ENCODE measurements around the gene SLC11A1.

Gene SLC11A1

DNA sequence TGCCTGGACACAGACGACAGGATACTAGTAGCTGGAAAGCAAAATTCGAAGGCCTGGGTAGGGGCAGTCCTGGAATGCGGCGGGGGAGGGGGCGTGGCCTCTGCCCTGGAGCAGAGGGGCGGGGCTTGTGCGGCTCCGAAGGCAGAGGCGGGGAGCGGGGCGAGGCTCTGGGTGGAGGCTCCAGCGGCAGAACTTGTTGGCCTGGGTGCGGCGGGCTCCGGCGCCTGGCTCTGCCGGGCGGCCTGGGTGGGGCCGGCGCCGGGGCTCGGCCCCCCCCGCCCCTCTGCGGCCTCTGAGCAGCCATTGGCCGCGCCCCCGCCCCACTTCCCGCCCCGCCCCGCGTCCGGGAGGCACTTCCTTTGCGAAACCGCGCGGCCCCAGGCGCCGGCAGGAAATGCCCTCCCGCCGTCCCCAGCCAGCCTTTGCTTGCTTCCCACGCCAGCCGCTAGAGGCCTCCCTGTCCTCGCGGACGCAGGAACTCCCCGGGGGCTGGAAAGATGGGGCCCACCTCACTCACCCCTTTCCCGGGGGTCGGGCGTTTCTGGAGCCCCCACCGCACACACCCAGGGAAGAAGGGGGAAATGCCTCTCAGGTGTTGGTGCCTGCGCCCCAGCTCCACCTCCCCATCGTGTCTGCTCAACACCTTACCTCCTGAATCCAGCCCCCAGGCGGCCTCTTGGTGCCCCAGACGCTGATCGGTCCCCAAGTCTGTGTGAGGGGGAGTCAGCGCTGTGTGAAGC is 24.3 kb downstream of the SLC11A1 start:
- peak; percentile 97 for DNase-seq

DNA sequence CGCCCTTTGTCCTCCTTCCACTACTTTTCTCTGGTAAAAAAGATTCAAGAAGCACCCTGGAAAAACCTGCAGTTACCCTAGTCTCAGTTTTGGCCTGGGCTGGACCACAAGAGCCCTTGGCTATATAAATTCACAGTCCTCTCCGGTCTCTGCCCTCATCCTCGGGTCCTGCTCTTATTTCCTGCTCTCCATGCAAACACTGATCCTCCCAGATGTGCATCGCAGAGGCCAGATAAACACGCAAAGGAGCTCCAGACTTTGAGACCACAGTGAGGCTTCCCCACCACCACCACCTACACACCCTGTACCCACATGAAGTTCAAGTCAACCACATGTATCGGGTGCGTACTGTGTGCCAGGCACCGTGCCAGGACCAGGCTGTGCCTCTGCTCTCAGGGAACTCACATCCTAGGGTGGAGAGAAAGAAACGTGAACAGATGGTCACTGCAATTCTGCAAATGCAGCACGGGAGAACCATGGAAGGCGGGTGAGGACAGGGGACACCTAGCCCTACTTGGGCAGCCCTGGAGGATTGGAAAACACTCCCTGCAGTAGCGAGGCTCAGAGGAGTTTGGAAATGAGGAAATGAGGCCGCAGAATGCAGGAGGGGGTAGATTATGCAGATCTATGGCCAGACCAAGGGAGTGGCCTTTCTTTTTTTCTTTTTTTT is 25.0 kb downstream of the SLC11A1 start:
- peak; percentile 62 for DNase-seq

DNA sequence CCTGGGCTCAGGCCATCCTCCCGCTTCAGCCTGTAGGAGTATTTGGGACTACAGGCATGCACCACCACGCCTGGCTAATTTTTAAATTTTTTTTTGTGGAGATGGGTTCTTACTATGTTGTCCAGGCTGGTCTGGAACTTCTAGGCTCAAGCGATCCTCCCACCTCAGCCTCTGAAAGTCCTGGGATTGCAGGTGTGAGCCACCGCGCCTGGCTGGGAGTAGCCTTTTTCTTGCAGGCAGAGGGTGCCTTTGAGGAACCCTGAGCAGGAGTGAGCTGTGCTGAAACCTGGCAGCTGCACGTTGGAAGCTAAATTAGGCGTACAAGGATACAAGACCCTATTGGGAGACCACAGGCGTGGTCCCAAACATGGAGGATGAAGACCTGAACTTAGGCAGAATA is 25.6 kb downstream of the SLC11A1 start:
- DNase-seq: no peak

DNA sequence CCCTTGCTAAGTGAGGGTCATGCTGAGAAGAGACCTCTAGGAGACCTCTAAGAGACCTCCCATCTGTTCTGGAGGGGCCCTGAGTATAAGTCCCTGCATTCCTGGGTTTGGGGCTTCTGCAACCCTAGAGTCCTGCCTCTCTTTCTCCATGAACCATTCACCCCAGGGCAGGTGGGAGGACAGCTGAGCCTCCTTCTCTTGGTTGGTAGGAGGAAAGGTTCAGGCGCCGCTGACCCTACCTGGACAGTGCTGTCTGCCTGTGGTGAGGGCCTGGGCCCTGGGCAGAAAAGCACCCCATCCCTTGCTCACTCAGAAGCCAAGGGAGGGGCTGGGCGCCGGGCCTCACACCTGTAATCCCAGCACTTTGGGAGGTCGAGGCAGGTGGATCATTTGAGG is 36.2 kb downstream of the SLC11A1 start:
- DNase-seq: no peak

DNA sequence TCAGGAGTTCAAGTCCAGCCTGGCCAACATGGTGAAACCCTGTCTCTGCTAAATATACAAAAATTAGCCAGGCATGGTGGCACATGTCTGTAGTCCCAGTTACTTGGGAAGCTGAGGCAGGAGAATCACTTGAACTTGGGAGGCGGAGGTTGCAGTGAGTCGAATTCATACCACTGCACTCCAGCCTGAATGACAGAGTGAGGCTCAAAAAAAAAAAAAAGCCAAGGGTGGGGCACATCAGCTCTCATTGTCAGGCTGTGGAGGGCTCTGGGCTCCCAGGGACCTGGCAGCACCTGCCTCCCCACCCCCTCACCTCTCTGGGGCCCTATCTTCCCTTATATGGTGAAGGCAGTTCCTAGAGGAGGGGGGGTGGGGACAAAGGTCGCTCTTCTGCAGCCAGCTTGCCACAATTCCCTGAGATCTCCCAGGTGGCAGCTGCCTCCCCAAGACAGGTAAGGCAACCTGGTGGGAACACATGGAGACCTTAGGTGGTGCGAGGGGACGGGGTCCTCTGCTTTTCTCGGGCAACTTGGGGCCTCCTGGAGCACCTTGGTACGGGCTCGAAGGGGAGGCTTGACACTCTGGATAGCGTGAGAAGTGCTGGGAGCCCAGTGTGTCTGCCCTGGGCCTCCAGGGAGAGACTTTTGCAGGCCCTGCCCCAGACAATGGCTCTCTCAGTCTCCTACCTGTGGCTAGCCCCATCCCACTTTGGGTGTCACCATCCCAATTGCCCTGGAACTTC is 36.8 kb downstream of the SLC11A1 start, which contains the start of gene VIL1:
VIL1 (plus strand) TSS at position 407 of the 742 bp plus-strand sequence. CDS start 4,656 bp downstream, outside the sequence.
- no peak for DNase-seq

DNA sequence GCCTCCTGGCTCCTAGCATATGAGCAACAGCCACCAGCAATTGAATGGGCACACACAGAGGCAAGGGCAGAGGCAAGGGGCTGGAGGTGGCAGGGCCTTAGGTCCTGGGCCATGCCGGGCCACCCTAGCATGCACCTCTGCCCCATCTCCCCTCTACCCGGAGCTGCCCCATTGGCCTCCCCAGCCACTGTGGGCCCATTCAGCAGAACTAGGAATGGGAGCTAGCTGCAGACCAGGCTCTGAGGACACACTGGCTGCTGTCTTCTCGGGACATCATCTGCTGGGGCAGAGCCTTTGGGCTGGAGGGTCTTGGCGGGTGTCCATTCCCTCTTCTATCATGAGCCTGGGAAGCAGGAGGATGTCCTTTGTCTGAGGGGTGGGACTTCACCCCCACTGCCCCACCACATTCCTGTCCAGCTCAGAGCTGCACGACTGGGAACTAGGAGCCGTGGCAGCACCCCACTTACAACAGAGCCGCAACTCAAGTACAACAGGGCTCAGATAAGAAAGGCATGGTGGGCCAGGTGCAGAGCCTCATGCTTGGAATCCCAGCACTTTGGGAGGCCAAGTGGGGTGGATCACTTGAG is 37.6 kb downstream of the SLC11A1 start:
- DNase-seq: no peak

DNA sequence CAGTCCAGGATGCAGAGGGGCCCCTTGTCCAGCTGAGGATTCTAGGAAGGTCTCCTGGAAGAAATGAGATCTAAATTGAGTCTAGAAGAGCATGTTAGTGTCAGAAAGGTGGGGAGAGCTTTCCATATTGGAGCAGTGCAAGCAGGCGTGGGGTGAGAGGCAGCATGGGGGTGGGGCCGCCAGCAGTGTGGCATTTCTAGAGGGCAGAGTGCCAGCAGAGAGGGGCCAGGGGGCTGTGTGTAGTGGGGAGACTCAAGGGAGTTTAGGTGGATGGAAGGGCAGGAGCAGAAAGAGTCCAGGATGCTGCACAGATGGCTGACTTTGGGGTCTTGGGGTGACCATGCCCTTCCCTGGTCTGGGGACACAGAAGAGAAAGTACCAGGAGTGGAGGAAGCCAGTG is 39.0 kb downstream of the SLC11A1 start:
- DNase-seq: no peak

DNA sequence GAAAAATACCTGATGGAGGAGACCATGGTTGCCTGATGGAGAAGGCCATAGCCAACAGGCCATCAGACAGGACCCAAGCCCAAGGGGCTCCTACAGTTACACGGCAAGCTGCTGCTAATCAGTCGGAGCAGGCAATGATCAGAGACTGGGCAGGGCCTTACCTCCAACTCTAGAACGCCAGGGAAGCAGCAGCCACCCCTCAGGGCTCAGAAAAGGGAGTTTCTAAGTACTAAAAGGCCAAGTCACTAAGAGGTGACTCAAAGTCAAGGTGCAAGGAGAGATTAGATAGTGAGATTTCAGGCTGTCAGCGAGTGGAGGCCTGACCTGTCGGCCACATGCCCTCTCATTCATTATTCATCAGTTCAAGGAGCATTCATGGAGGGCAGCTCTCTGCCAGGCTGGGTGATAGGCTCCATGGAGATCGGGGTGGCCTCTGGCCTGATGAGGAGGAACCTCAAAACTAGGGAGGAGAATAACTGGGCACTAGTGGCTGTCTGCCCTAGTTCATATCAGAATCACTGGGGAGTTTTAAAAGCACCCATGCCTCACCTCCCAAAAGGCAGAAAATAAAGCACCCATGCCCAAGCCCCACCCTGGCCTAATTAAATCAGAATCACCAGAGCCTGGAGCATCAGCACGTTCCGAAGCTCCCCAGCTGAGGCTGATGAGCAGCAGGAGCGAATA is 40.5 kb downstream of the SLC11A1 start:
- DNase-seq: no peak

DNA sequence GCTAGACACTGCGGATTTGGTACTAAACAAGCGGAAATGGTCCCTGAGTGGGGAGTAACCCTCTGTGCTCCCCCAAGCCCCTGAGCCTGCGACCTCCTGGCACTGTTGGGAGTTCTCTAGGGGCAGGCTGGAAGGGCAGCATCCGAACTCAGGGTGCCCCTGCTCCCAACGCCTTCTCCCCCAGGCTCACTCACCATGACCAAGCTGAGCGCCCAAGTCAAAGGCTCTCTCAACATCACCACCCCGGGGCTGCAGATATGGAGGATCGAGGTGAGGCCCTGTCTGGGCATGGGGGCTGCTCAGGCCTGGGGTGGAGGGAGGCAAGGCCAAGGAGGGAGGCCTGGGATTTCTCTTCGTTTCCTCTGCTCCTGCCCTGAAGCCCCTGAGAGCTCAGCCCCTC is 41.5 kb downstream of the SLC11A1 start:
- DNase-seq: no peak

DNA sequence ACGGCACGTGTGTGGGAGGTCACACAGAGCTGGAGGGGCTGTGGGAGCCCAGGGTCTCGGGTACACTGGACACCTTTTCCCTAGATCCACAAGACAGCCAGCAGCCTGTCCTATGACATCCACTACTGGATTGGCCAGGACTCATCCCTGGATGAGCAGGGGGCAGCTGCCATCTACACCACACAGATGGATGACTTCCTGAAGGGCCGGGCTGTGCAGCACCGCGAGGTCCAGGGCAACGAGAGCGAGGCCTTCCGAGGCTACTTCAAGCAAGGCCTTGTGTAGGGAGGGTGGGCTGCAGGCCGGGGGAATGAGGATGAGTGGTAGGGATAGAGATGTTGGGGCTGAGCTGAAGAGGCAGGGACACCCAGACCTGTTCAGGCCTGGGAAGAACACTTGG is 43.5 kb downstream of the SLC11A1 start:
- DNase-seq: no peak

DNA sequence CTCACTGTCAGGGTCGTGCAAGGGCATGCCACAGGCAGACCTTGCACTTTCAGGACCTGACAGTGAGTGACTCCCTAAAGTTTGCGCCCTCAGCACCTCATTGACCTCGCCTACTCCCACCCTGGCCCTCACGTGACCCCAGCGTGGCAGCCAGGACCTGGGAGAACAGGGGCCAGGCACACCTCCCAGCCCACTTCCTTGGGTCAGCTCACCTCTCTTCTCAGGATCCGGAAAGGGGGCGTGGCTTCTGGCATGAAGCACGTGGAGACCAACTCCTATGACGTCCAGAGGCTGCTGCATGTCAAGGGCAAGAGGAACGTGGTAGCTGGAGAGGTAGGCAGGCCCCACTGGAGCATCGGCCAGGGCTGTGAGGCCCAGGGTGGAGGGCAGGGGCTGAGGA is 45.7 kb downstream of the SLC11A1 start:
- DNase-seq: no peak

DNA sequence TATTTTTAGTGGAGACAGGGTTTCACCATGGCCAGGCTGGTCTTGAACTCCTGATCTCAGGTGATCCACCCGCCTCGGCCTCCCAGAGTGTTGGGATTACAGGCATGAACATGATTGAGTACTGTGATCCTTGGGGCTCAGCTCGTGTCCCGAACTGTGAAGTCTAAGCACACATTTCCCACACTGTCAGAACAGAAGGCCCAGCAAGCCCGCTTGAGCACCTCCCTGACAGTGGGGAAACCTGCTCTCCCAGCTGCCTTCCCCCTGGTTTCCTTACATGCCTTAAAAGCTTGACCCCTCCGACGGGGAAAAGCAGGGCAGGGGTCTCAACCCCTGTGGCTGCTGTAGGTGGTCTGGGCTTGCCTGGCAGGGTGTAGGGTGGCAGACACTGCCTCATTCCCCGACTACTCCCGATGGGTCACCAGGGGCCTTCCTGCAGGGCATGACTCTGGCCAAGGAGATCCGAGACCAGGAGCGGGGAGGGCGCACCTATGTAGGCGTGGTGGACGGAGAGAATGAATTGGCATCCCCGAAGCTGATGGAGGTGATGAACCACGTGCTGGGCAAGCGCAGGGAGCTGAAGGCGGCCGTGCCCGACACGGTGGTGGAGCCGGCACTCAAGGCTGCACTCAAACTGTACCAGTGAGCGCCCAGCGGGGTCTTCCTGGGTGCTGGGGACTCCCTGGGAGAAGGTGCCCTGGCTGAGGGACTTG is 46.9 kb downstream of the SLC11A1 start:
- DNase-seq: no peak

DNA sequence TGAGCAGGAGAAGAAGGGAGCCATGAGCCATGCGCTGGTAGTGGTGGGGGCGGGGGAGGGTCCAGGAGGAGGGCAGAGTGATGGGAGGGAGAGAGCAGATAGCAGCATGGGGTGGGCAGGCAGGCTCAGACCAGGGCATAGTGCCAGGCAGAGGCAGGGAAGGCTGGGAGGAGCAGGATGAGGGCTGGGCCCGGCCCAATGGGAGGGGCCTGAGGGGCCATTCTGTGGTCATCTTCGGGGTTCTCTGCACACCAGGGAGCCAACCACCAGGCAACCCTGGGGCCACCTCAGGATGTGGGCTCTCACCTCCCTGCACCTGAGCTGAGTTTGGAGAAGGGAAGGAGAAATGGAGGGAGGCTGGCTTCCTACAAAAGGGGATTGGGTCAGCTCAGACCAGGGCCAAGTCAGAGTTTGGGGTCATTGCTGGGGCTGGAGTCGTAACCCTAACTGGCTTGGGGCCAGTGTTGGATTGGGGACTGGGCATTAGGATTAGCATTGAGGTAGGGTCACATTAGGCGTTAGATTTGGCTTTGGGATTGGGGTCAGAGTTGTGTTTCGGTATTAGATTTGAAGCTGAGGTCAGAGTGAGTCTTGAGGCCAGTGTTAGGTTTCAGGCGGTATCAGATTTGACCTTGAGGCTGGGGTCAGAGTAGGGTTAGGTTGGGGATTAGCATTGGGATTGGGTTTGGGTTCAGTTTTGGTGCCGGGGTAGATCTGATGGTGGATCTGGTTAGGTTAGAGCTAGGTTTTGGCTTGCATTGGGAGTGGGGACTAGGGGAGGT is 48.0 kb downstream of the SLC11A1 start:
- DNase-seq: no peak

DNA sequence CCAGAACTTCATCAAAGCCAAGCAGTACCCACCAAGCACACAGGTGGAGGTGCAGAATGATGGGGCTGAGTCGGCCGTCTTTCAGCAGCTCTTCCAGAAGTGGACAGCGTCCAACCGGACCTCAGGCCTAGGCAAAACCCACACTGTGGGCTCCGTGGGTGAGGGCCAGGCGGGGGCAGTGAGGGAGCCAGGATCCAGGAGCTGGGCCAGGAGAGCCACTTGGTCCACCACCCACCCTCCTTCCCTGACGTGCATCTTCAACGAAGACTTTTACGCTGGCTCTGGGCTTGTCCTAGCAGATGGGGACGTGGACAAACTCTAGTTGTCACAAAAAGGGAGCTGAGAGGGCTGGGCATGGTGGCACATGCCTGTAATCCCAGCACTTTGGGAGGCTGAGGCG is 48.6 kb downstream of the SLC11A1 start:
- no peak for DNase-seq

DNA sequence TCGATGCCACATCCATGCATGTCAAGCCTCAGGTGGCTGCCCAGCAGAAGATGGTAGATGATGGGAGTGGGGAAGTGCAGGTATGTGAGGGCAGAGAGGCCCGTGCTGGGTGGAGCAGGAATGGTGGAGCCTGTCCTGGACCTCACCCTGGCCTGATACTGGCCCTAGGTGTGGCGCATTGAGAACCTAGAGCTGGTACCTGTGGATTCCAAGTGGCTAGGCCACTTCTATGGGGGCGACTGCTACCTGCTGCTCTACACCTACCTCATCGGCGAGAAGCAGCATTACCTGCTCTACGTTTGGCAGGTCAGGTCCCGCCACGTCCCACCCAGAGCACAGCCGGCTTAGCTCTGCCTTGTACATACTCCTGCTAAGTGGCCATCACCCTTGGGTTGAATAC is 49.8 kb downstream of the SLC11A1 start:
- DNase-seq: no peak

DNA sequence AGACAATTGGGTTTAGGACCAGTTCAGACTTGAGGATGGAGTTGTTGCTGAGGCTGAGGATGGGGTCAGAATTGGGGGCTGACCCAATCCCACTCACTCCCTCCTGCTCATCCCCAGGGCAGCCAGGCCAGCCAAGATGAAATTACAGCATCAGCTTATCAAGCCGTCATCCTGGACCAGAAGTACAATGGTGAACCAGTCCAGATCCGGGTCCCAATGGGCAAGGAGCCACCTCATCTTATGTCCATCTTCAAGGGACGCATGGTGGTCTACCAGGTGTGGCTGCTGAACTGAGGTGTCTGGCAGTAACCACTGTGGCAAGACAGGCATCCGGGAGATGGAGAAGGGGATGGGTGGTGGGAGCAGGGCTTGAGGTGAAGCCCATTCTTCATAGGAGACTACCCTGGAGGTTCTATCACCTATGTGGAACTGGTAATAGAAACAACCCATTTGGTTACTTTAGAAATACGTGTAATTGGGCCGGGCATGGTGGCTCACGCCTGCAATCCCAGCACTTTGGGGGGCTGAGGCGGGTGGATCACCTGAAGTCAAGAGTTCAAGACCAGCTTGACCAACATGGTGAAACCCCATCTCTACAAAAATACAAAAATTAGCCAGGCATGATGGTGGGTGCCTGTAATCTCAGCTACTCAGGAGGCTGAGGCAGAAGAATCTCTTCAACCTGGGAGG is 50.7 kb downstream of the SLC11A1 start:
- no peak for DNase-seq

DNA sequence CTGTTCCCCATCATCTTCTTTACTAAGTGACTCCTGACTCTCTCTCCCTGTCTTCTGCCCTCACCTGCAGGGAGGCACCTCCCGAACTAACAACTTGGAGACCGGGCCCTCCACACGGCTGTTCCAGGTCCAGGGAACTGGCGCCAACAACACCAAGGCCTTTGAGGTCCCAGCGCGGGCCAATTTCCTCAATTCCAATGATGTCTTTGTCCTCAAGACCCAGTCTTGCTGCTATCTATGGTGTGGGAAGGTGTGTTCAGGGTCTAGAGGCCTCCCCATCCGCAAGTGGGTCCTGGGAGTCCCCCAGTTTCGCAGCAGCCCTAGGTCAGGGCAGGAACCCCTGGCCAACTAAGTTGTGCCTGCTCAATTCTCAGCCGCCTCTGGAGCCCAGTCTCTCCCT is 52.4 kb downstream of the SLC11A1 start:
- DNase-seq: no peak

DNA sequence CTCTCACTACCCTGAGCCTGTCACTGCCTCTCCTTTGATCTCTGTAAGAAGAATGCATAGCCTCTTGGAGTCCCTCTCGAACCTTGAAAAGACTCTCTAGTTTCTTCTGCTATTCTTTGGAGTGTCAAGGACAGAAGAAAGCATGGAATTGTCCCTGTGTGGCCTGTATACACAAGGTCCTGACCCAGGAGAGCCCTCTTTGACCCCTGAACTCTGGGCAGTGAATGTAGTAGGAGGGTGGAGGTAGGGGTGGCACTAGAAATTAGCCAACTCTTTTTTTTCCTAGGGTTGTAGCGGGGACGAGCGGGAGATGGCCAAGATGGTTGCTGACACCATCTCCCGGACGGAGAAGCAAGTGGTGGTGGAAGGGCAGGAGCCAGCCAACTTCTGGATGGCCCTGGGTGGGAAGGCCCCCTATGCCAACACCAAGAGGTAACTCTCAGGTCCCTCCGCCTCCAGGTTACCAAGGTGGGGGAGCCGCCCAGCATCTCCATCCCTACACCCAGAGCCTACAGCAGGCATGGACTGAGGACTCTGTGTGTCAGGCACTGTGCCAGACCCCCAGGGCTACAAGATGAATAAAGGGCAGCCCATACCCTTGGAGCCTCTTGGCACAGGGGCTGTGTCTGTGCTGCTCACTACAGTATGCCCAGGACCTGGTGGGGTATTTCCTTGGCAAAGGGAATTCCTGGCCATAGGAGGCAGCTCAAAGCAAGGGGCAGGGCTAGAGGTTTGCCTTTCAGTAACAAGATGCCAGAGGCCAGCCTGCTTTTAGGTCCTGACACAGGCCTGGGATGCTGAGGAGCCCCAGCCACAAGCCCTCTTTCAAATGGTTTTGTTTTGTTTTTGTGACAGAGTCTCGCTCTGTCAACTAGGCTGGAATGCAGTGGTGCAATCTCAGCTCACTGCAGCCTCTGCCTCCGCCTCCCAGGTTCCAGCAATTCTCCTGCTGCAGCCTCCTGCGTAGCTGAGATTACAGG is 53.2 kb downstream of the SLC11A1 start:
- no peak for DNase-seq

DNA sequence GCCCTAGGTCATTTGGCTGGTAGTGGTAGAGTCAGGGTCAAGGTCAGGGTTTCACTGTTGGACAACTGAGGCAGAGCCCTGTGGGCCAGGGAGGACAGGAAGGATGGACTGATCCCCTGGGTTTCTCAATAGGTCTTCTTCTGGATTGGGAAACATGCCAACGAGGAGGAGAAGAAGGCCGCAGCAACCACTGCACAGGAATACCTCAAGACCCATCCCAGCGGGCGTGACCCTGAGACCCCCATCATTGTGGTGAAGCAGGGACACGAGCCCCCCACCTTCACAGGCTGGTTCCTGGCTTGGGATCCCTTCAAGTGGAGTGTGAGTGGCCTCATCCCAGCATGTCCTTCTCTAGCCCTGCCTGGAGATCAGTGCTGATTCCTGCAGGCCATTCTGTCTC is 54.9 kb downstream of the SLC11A1 start:
- no peak for DNase-seq

DNA sequence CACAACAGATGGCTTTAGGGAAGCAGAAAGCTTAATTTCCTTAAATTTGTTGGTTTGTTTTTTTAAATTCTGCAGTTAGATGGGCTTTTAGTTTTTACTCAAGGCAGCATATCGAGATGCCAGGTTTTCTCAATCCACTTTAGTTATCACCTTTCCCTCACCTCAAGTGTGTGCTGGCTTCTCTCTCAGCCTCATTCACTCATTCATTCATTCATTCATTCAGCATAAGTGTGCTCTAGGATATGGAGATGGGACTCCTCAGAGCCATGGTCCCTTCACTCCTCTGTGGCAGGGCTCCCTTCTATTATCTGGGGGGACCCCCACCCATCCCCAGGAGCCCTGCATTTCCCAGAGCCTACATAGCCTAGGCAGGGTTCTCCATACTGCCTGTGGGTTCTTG is 55.9 kb downstream of the SLC11A1 start:
- DNase-seq: no peak
